ENCODE results near the gene DCUN1D2.

The DCUN1D2 gene

DNA sequence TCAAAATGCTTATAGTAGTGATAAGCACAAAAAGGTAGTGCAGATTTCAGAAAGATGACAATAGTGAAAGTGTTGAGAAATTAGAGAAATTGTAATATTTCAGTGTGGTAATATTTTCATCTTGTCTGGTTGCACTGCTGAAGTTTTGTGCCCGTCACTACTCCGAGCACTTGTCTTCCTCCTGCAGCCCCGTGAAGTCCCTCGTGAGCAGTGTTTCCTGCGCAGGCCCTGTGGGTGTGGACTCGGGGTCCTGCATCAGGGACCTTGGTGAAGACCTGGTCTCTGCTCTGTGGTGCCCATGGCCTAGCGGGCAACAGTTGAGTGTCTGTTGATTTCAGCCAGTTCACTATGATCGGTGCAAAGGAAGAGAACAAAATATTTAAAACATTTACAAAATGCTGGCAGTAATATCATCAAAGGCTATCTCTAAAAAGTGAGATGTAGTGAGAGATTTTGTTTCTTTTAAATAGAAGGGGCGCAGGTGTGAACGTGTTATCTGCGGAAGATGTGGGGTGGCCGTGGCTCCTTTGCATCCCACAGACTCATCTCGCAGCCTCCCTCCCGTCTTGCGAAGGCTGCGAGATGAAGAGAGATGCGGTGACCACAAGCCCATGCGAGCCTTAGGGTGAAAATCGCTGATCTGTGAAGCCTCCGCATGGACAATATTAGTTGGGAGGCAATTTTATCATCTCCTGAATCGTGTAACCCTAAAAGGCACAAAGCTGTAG, 27.7 kb upstream of the DCUN1D2 start:
- DNase-seq, result no peak

DNA sequence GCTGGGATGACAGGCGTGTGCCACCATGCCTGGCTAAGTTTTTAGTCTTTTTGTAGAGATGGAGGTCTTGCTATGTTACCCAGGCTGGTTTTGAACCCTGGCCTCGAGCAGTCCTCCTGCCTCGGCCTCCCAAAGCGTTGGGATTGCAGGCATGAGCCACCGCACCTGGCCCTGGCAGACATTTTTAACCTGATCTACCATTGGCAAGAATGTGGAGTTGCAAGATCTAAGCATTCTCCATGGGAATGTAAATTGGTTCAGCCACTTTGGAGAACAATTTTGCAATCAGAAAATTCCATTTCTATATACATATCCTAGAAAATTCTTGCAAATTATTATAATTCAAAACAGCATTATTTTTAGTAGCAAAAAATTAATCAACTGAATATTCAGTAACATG, 24.3 kb upstream of the DCUN1D2 start:
- no peak for DNase-seq

DNA sequence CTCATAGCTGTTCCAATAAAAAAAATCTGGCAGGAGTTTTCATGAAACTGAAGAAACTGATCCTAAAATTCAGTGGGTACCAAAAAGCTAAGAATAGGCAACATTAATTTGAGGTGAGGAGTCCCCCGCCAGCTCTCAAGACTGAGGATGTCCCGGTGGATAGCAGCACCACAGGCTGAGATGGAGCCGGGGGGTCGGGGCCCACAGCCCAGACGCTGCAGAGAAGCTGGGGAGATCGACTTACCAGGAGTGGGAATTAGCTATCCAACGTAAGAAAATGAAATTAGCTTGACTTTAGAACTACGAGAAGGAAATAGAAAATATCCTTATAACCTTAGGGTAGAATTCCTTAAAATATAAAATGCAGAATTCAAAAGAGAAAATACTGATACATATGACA, 23.2 kb upstream of the DCUN1D2 start:
- DNase-seq, result no peak

DNA sequence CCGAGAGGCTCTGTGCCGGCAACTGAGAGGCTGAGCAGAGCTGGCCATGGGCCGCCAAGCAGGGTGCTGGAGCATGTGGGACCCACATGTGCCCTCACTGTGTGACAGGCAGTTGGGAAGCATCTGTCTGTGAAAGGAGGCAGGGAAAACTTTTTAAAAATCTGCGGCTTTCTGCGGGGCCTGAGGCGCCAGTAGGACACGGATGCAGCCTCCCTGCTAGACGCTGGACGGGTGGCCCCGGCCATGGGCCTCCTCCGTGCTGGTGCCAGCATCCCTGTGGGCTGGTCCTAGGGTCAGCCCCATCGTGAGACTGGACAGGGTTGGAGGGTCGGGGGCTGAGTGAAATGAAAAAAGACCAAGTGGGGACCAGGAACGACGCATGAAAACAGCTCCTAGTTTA, 20.9 kb upstream of the DCUN1D2 start:
- DNase-seq, result no peak

DNA sequence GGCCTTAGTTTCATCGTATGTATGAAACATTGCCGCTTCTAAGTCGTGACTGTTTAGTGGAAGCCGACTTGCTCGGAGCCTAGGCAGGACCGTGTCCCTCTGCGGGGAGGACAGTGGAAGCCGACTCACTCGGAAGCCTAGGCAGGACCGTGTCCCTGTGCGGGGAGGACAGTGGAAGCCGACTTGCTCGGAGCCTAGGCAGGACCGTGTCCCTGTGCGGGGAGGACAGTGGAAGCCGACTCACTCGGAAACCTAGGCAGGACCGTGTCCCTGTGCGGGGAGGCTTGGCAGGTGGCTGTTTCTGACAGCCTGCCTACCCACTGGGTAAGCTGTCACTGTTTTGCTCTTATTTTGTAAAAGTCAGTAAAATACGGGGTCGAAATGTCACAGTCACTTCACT, 20.4 kb upstream of the DCUN1D2 start:
- no peak for DNase-seq

DNA sequence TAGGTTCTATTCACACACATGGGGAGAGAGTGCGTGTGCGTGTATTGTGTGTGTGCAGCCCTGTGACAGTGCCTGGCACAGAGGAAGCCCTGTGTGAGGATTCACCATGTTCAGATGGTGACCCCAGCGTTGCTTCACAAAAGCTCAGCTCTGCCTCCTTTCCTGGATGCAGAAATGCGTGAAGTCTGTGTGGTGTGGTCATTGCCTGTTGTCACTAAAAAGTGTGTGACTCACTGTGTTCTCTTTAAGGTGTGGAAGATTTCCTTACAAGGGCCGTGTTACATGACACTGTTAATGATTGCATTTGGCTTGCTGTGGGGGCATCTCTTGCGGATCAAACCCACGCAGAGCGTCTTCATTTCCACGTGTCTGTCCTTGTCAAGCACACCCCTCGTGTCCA, 19.5 kb upstream of the DCUN1D2 start:
- no peak for DNase-seq

DNA sequence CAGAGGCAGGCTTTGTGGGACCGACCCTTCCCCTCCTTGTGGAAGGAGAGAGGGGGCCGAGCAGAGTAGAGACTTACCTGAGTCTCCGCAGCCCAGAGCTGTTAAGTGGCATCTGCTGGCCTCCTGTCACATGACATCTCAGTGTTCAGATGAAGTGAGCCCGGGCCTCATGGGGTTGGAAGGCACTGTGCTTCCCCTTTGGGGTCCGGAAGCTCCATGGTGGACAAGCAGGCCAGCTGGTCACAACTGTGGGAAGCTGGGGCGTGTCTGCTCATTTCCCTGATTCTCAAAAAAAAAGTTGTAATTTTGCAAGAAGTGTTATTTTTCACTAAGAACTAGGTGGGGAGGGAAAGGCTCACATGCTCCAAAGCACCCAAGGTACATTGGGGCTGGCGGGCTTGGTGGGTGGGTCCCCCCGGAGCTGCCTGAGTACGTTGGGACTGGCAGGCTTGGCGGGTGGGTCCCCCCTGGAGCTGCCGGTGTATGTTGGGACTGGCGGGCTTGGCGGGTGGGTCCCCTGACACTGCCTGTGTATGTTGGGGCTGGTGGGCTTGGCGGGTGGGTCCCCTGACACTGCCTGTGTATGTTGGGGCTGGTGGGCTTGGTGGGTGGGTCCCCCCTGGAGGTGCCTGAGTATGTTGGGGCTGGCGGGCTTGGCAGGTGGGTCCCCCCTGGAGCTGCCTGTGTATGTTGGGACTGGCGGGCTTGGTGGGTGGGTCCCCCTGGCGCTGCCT, 18.2 kb upstream of the DCUN1D2 start:
- DNase-seq, result no peak

DNA sequence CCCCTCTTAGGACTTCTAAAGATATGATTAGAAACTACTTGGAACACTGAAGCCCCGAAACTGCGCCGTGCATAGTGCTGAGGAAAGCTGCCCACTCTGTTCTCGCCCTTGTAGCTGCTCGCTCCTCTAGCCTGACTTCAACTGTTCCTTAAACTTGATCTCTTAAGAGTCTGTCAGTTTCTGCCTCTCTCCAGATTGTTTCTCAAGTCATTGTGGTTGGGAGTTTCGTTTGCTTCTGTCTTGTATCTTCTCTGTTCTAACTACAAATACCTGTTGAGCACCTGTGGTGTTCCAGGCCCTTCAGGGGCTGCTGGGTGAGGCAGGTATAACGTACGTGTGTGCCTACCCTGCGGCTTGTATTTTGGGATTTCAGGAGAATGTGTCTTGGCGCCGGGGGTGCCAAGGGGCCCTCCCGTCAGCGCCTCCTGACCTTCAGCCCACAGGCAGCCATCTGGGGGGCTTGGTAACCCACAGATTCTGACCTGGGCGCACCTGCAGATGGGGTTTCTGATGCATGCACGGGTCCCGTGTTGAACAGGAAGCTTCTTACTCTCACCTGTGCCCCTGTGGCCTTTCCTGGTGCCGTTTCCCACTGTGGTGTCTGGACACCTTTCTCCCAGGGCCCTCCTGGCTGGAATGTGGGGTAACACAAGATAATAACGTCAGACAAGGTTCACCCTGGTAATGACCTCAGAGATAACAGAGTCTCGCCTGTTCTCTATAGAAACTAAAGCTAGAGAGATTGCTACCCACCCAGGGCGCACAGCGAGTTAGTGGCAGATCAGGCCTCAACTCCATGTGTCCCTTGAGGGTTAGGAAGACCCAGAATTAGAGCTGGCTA, 17.2 kb upstream of the DCUN1D2 start:
- DNase-seq, result no peak

DNA sequence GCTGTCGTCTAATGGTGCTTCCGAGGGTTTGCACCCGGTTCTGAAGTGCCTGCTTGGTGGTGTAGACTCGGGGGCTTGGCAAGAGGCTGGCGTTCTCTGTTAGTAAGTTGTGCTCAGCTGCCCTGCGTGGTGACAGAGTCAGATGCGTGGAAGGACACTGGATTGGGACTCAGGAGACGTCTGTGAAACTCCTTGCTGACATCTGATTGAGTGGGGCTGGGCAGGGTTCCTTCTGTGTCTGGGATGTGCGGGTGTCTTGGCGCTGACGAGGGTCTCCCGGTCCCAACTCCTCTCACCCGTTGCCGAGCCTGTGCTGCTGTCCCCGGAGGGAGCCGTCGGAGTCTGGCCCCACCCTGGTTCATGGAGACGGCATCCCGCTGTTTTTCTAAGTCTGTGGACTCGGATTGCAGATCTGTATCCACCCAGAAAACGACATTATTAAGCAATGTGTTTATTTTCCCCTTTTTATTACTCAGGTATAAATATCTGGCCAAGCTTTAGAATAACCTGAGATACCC, 16.4 kb upstream of the DCUN1D2 start:
- no peak for DNase-seq

DNA sequence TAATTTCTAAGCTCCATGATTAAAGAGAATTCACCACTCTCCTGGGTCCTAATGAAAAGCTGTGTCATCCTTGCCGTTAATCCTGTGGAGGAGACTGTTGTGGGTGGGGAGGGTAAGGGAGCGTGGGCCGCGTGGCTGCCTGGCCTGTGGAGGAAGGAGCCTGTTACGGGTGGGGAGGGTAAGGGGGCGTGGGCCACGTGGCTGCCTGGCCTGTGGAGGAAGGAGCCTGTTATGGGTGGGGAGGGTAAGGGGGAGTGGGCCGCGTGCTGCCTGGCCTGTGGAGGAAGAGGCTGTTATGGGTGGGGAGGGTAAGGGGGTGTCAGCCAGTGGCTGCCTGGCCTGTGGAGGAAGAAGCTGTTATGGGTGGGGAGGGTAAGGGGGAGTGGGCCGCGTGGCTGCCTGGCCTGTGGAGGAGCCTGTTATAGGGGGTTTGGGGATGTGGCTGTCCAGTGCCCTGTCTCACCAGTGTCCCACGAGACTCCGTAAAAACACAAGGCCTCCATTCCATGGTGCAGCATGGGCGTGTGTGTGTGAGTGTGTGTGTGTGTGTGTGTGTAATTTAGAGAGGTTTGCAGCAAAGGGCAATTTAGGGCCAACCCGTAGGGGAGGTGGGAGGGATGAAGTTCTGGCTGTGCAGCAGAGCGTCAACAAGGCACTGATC, 15.6 kb upstream of the DCUN1D2 start:
- DNase-seq, result peak; percentile 61

DNA sequence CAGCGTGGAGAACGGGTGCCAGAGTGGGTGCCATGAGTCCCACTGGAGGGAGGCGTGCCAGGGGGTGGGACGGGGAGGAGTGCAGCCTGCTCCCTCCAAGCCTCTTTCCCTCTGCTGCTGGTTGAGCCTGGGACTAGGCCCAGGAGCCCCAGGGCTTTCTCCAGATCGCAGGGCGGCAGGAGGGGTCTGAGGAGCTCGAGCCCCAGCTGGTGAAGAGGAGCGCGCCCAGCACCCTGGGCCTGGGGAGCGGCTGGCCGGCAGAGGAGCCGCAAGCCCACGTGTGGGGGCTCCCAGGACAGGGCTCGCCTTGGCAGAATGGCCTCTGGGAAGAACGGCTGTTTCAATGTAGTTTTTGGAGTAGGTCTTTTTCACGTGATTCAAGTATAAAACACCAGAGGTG, 12.2 kb upstream of the DCUN1D2 start:
- DNase-seq, result no peak

DNA sequence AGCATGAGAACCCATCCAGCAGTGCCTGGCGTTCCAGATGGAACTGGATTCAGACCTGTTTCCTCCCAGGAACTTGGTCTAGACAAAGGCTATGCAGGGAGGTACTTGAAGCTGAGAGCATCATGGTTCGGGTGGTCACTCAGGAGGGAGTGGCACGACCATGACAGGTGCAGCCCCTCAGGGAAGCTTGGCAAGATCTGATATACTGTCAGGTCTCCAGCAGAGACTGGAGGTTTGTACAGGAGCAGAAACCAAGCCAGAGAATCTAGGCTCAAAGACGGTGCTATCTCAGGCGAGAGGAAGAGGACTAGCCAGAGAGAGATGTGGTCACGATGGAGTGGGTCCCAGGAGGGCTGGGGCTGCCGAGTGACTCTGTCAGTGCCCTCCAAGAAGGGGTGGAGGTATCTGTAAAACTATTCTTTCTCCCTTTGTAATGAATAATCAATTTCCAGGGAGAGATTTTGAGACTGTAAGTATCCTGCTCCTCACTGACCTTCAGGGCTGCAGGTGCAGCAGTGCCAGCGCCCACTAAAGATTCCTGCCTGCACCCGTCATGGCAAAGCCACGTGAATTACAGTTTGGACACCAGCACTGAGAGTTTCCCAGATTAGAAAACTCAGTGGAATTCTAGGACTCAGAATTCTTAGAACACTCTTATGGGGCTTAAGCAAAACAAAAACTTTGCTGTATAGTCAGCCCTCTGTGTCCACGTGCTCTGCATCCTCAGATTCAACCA, 10.2 kb upstream of the DCUN1D2 start:
- no peak for DNase-seq

DNA sequence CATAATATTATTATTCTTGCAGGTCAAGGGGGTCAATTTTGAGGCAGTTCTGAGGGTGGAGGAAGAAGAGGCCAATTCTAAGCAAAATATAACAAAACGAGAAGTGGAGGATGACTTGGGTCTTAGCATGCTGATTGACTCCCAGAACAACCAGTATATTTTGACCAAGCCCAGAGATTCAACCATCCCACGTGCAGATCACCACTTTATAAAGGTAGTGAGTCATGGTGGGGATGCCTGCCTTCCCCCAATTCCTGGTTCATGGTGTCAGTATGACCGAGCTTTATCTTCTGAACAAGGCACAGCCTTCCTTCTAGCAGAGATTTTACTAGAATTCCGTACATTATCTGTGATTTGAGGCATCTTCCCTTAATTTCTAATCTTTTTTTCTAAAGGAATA, 9.4 kb upstream of the DCUN1D2 start:
- no peak for DNase-seq

DNA sequence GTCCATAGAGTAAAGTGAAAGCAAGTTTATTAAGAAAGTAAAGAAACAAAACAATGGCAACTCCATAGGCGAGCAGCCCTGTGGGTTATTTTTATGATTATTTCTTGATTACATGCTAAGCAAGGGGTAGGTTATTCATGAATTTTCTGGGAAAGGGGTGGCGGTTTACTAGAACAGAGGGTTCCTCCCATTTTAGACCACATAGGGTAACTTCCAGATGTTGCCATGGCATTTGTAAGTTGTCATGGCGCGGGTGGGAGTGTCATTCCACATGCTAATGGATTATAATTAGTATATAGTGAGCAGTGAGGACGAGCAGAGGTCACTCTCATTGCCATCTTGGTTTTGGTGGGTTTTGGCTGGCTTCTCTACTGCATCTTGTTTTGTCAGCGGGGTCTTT, 8.4 kb upstream of the DCUN1D2 start:
- DNase-seq, result no peak

DNA sequence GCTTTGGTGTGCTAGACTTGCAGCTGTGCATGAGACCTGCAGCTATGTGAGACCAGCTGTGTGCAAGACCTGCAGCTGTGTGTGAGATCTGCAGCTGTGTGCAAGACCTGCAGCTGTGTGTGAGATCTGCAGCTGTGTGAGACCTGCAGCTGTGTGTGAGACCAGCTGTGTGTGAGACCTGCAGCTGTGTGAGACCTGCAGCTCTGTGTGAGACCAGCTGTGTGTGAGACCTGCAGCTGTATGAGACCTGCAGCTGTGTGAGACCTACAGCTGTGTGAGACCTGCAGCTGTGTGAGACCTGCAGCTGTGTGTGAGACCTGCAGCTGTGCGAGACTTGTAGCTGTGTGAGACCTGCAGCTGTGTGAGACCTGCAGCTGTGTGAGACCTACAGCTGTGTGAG, 6.7 kb upstream of the DCUN1D2 start:
- no peak for DNase-seq

DNA sequence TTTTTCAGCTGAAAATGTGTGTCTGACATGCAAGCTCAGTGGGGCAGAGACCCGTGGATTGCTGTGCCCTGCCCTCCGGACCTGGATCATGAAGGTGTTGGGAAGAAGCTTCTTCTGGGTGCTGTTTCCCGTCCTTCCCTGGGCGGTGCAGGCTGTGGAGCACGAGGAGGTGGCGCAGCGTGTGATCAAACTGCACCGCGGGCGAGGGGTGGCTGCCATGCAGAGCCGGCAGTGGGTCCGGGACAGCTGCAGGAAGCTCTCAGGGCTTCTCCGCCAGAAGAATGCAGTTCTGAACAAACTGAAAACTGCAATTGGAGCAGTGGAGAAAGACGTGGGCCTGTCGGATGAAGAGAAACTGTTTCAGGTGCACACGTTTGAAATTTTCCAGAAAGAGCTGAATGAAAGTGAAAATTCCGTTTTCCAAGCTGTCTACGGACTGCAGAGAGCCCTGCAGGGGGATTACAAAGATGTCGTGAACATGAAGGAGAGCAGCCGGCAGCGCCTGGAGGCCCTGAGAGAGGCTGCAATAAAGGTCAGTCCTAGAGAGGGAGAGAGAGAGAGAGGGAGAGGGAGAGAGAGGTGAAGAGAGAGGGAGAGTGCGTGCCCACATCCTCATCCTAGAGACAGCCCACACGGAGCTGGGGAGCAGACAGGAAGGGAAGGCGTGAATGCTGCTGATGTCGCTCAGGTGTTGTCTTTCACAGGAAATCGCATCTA, 5.1 kb upstream of the DCUN1D2 start:
- no peak for DNase-seq

DNA sequence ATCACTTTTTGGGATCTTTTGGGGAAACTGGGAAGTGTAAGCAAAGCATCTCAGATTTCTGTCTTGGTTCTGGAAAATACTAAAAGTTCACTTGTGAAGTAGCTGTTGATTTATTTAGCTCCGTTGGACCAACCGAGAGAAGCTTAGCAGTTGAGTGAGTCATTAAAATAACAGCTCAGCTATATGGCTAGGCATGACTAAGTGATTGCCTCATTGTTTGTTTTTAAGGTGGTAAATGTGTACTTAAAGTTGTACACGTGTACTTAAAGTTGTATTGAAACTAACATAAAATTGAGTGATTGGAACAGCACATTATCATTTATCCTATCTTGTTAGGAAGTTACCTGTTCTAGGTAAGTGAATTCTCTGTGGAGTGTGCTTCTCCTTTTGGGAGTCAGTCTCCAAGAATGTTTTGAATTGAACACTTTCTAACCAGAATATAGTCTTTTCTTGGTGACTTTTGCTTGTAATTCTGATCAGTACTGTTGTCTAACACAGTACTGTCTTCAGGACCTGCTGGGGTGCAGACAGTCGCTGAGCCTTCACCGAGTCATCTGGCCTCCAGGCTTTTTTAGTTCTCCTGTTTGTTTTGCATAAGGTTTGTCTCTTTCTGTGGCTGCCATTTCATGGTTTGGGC, 2.9 kb upstream of the DCUN1D2 start:
- DNase-seq, result peak; percentile 81

DNA sequence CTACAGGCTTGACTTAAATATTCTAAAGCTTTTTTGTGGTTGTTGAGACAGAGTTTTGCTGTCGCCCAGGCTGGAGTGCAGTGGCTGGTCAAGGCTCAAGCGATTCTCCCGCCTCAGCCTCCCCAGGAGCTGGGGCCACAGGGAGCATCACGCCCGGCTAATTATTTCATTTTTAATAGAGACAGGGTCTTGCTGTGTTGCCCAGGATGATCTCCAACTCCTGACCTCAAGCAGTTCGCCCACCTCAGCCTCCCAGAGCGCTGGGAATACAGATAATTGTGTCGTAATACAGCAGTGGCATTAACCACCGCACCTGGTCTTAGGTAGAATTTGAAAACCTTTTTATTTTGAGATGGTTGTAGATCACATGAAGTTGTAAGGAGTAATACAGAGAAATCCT, 1.5 kb upstream of the DCUN1D2 start:
- no peak for DNase-seq

DNA sequence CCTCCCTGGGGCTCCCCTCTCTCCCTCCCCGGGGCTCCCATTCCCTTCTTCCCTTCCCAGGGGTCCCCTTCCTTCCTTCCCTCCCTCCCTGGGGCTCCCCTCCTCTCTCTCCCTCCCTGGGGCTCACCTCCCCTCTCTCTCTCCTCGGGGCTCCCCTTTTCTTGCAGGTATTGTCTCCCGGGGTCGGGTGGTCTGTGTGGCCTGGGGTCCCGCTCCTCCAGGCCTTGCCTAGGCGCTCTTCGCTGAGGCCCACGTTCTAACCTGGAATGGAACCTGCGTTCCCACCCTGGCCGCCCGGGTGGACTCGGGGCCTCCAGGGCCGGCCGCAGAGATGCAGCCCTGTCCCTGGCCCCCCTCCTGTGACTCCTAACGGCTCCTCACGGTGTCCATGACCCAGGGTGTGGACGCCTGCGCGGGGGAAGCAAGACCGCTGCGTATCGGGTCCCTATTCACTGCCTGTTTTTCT, 940 bp upstream of the DCUN1D2 start:
- peak; percentile 56 for DNase-seq

DNA sequence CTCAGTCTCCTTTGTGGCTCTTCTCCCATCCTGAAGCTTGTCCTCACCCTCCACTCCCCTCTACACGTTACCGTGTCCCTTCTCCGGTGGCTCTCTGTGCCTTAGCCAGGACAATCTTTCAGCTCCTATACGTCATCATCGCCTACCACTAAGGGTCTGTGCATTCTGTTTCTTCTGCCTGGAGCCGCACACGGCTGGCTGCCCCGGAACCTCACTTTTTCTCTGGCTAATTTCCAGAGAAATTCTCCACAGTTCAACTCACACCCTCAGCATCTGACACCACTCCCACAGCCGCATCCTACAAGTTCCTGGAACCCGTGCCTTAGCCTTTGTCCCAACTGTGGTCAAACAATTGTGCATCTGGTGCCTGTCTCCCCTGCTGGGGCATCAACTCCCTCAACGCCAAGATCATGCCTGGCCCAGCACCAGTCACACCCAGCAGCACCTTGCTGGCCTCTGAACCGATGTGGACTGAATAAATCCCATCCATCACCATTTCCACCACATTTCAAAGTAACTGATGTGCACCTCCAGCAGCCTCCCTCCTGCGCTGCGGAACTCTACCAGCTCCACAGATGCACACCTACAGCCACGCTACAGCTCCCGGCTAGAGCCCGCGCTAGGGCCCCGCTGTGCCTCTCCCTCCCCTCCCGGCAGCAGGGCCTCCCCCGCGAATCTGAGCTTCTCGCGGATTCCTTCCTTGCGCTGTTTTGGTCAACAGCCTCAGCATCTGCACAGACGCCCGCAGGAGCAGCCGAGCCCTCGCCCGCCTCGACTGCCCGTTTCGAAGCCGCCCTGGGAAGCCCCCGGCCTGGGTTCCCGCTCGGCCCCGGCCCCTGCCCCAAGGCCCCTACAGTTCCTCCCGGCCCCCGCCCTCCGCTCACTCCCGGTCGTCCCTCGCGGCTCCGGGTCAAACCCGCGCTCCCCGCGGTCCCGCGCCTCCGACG, 689 bp downstream of the DCUN1D2 start:
- peak; percentile 47 for DNase-seq

Data from OCI-M1 (cell line).